Brain microvascular endothelial cell (primary cell): ENCODE results near the gene NCKIPSD.
A peak's percentile ranks its signal among the peaks of the same experiment; 100 is the strongest.
"Not testable (repeated sequence)": the region's sequence is repeated elsewhere in the genome, so short reads cannot be mapped to it uniquely, and the experiment has no call there.

ENCODE experiments used
- DNase-seq: peaks from one replicate; pipeline ENCODE4 v3.0.0-alpha.2; 2020
- H3K27ac ChIP-seq: fragments of 250-450 bp; sonication (Bioruptor Pico); 2 replicates; pipeline ENCODE4 v1.5.1; 2020; ENCODE audit warnings: mild to moderate bottlenecking, moderate library complexity
- H3K27me3 ChIP-seq: fragments of 250-450 bp; sonication (Bioruptor Pico); replicated peaks from 2 replicates; pipeline ENCODE4 v1.5.1; 2020; ENCODE audit warnings: mild to moderate bottlenecking
- H3K36me3 ChIP-seq: fragments of 250-450 bp; sonication (Bioruptor Pico); replicated peaks from 2 replicates; pipeline ENCODE4 v1.5.1; 2020; ENCODE audit warnings: mild to moderate bottlenecking
- H3K4me3 ChIP-seq: 2 replicates; pipeline ENCODE4 v1.5.1; 2011; ENCODE audit warnings: low read depth, mild to moderate bottlenecking, control low read depth, low read length, moderate library complexity
- CTCF ChIP-seq: IDR thresholded peaks from 2 replicates; pipeline ENCODE4 v1.5.1; 2011; ENCODE audit warnings: low read depth, mild to moderate bottlenecking, moderate library complexity, low read length, control low read depth, inconsistent platforms; ENCODE audit errors: missing control alignments
- in situ Hi-C: cut with HindIII; loops from 2 replicates; pipeline ENCODE4 v1.10.0; 2017; ENCODE audit warnings: low sequenced_read_pairs, low pct_ligation_motif_present

Gene NCKIPSD

GRCh38 chr3:48685603-48686511 lies at the start of gene NCKIPSD:
Gene NCKIPSD, minus strand, starts transcription at chr3:48685915. Its CDS starts 108 bp downstream, at chr3:48685807.
- DNase-seq, result peak; percentile 71
- Histone ChIP-seq H3K27me3 (no peaks in the 10 kb centered on the region), H3K4me3 (peak within 1 kb of the TSS; percentile 87), H3K36me3 (peaks cover 42% of the 10 kb centered on the region), H3K27ac (no peak within 1 kb of the TSS)
- TF ChIP-seq CTCF, result peak; percentile 77
- in situ Hi-C loops, result no loop called here

GRCh38 chr3:48735075-48735767 lies 49.5 kb upstream of the NCKIPSD start:
- H3K27me3 ChIP-seq, H3K4me3 ChIP-seq, DNase-seq, H3K27ac ChIP-seq, H3K36me3 ChIP-seq, in situ Hi-C loops: not testable (repeated sequence)

- H3K4me3 ChIP-seq, H3K36me3 ChIP-seq, H3K27me3 ChIP-seq, H3K27ac ChIP-seq, DNase-seq, in situ Hi-C loops: not testable (repeated sequence)
Observed at GRCh38 chr3:48734541-48734940, 48.8 kb upstream of the NCKIPSD start.

GRCh38 chr3:48733752-48734518 lies 48.2 kb upstream of the NCKIPSD start:
- H3K36me3 ChIP-seq, H3K27ac ChIP-seq, in situ Hi-C loops, DNase-seq, H3K4me3 ChIP-seq, H3K27me3 ChIP-seq: not testable (repeated sequence)

GRCh38 chr3:48727511-48727910 lies 41.8 kb upstream of the NCKIPSD start:
- H3K27me3 ChIP-seq, result no peaks in the 10 kb centered on the region
- no peaks in the 10 kb centered on the region for H3K36me3 ChIP-seq
- H3K27ac ChIP-seq, result no peak overlapping the region
- TF ChIP-seq CTCF, result no peak
- in situ Hi-C loops, result no loop called here
- no peak overlapping the region for H3K4me3 ChIP-seq
- no peak for DNase-seq

GRCh38 chr3:48725185-48725855 lies 39.6 kb upstream of the NCKIPSD start:
- H3K36me3 ChIP-seq, H3K27me3 ChIP-seq, H3K27ac ChIP-seq, DNase-seq, in situ Hi-C loops, H3K4me3 ChIP-seq: not testable (repeated sequence)

DNA sequence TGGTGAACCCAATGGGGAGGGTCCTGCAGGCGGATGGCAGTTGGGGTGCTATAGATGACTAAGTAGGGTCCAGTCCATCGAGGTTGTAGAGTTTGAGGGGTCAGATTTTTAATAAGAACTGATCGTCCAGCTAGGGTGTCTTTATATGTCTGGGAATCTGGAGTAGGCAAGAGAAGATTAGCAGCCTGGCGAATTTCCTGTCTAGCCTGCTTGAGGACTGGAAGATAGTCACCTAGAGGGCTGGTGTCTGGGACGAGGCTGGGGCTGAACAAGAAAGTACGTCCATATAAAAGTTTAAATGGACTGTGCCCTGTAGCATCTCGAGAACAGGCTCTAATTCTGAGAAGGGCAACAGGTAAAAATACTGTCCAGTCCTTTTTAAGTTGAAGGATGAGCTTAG lies 38.0 kb upstream of the NCKIPSD start:
- no peak for DNase-seq
- Histone ChIP-seq H3K36me3 (no peaks in the 10 kb centered on the region), H3K27ac (no peak overlapping the region), H3K27me3 (no peaks in the 10 kb centered on the region), H3K4me3 (no peak overlapping the region)
- no peak for TF ChIP-seq CTCF
- in situ Hi-C loops, result no loop called here

DNA sequence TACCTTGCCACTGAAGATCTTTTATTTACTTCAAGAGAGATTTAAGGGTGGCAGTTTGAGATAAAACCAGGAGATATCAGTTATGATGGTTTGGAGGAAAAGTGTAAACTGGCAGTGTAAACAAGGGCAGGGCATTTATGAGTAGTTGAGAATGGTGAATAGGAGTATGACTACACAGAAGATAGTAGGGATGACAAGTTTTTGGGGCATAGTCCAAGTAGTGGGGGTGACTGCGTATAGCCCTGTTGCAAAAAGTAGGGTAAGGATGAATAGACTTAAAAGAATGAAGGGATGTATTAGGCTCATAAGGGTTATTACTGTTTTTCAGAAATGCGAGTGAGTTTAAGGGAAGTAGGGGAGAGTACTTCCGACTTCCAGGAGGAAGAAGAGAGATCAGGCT lies 37.6 kb upstream of the NCKIPSD start:
- in situ Hi-C loops, DNase-seq, H3K36me3 ChIP-seq, H3K27ac ChIP-seq, H3K27me3 ChIP-seq, H3K4me3 ChIP-seq: not testable (repeated sequence)
